Uterus (tissue), 2 donors: ENCODE results near the gene CDC73.

Experiments used
- CTCF ChIP-seq, 4 experiments: fragments of 200-600 bp in 2 of 4; fragments of 450-650 bp in 2 of 4; sonication (generic) in 2 of 4; IDR thresholded peaks; one replicate each; pipeline ENCODE4 v1.5.1; 2016 to 2019; ENCODE audit warnings: antibody characterized with exemption in 4 of 4, mild to moderate bottlenecking in 2 of 4, moderate library complexity in 1 of 4
- POLR2A ChIP-seq, 2 donors: fragments of 450-650 bp; IDR thresholded peaks; one replicate each; pipeline ENCODE4 v1.6.1; 2016; ENCODE audit warnings: antibody characterized with exemption in 2 of 2, mild to moderate bottlenecking in 1 of 2, moderate library complexity in 1 of 2

GRCh38 chr1:193185211-193185610, 63.4 kb downstream of the CDC73 start:
- TF ChIP-seq CTCF (IDR thresholded peaks at IDR 0.05) (no peak), POLR2A (IDR thresholded peaks at IDR 0.05) (no peak)
